Measurements from ENCODE around the gene RPL13.

The RPL13 gene

GRCh38 chr16:89613231-89613953 lies 52.9 kb downstream of the RPL13 start, which contains the start of gene DPEP1:
TSS of gene DPEP1 (plus strand) at chr16:89613642. CDS start at chr16:89630411, 16,769 bp downstream.
- Histone ChIP-seq H3K36me3 (ENCODE audit: insufficient read depth, low read length) (no peaks in the 10 kb centered on the region), H3K4me3 (ENCODE audit: low read depth in 1 of 2, low read length in 2 of 2) (no peak within 1 kb of the TSS), H3K4me1 (ENCODE audit: insufficient read depth, low read length) (peaks cover 29% of the 10 kb centered on the region), H3K27me3 (ENCODE audit: insufficient read depth, low read length, poor library complexity) (no peaks in the 10 kb centered on the region), H4K20me1 (ENCODE audit: insufficient read depth, low read length) (no peaks in the 10 kb centered on the region), H3K27ac (ENCODE audit: low read length) (peak within 1 kb of the TSS; percentile 59), H3K4me2 (ENCODE audit: insufficient read depth, low read length) (no peak within 1 kb of the TSS), H3K9me3 (ENCODE audit: insufficient read depth, low read length, severe bottlenecking) (no peaks in the 10 kb centered on the region), H2AFZ (ENCODE audit: low read depth, low read length) (no peak within 1 kb of the TSS), H3K79me2 (ENCODE audit: insufficient read depth, low read length) (no peaks in the 10 kb centered on the region), H3K9ac (ENCODE audit: low read depth, low read length) (peak within 1 kb of the TSS; percentile 5; the same call in 1 of the 2 replicates)
- ATAC-seq (ENCODE audit: insufficient read depth, low read depth) (peak; percentile 48), DNase-seq (peak; percentile 41)
- no peak for TF ChIP-seq EZH2 (IDR thresholded peaks at IDR 0.05; ENCODE audit: borderline replicate concordance, low read depth, low read length, severe bottlenecking)
- no peak for TF ChIP-seq CTCF (IDR thresholded peaks at IDR 0.05; ENCODE audit: borderline replicate concordance, extremely low read depth, low read length, poor library complexity, severe bottlenecking)

GRCh38 chr16:89613954-89614459 lies 53.5 kb downstream of the RPL13 start:
- Histone ChIP-seq H3K36me3 (ENCODE audit: insufficient read depth, low read length) (no peaks in the 10 kb centered on the region), H3K27me3 (ENCODE audit: insufficient read depth, low read length, poor library complexity) (no peaks in the 10 kb centered on the region), H3K79me2 (ENCODE audit: insufficient read depth, low read length) (no peaks in the 10 kb centered on the region), H3K27ac (ENCODE audit: low read length) (peak overlapping the region; percentile 59), H3K9ac (ENCODE audit: low read depth, low read length) (no peak overlapping the region), H3K4me1 (ENCODE audit: insufficient read depth, low read length) (peaks cover 23% of the 10 kb centered on the region), H4K20me1 (ENCODE audit: insufficient read depth, low read length) (no peaks in the 10 kb centered on the region), H3K4me2 (ENCODE audit: insufficient read depth, low read length) (no peak overlapping the region), H2AFZ (ENCODE audit: low read depth, low read length) (no peak overlapping the region), H3K9me3 (ENCODE audit: insufficient read depth, low read length, severe bottlenecking) (no peaks in the 10 kb centered on the region), H3K4me3 (ENCODE audit: low read depth in 1 of 2, low read length in 2 of 2) (no peak overlapping the region)
- no peak for DNase-seq
- no peak for TF ChIP-seq CTCF (IDR thresholded peaks at IDR 0.05; ENCODE audit: borderline replicate concordance, extremely low read depth, low read length, poor library complexity, severe bottlenecking)
- no peak for TF ChIP-seq EZH2 (IDR thresholded peaks at IDR 0.05; ENCODE audit: borderline replicate concordance, low read depth, low read length, severe bottlenecking)
- ATAC-seq (ENCODE audit: insufficient read depth, low read depth) = no peak
